GM21423 (cell line): ENCODE measurements around the gene FHL1.
"Not testable (repeated sequence)": the region's sequence is repeated elsewhere in the genome, so short reads cannot be mapped to it uniquely, and the experiment has no call there.

Experiments
- ATAC-seq: cut with Tn5 transposase; IDR thresholded peaks from one replicate; pipeline ENCODE4 v1.9.1; 2021; ENCODE audit warnings: mild to moderate bottlenecking, moderate library complexity; ENCODE audit not compliant: unreplicated experiment

FHL1 gene

GRCh38 chrX:136147315-136147901, at the start of gene FHL1:
Gene FHL1, plus strand, starts transcription at chrX:136147533.
- no peak for ATAC-seq

DNA sequence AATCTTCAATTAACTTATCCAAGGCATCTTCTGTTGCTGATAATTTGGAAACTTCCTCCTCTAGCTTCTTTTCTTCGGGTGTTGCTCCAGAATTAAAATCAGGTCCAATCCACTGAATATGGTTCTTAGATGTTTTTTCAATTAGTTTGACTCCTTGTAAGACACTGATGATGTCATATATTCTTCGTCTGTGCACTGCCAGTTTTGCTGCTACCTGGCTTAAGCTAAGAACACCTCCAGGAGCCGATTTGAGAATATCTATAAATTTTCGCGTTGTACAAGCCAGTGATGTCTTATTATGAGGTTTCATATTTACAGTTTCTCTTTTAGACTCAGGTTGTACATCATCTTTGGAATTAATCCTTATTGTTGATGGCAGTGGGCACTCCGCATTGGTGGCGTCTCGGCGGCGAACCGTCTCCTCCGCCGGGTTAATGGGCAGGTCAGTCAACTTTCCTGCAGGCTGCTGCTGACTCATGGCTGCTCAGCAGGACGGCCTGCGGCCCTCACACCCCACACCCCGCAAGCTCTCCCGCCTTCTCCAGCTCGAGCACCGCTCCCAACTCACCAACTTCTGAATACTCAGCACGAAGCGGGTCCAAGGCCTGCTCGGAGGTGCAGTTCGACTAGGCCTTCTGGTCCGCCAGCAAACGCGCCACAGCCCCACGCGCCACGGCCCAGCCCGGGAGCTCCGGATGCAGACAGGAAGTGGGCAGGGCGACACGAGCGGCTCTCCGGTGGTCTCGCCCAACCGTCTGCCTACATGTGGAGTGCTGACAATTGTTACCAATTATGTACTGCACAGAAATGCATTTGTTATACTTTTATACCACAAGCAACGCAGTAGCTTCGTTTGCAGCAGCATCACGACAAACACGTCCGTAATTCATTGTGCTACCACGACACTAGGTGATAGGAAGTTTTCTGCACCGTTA, 49.2 kb upstream of the FHL1 start:
- no peak for ATAC-seq

DNA sequence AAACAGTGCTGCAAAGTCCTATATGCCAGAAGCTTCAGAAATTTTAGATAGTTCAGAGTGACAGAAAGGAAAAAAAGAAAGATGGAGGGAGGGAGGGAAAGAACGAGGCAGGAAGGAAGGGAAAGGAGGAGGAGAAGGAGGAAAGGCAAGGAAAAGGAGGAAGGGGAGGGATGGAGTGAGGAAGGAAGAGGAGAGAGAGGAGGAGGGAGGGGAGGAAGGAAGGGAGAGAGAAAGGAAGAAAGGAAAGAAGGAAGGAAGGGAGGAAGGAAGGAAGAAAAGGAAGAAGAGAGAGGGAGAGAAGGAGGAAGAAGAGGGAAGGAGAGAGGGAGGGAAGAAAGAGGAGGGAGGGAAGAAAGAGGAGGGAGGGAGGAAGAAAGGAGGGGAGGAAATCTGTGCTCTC, 42.4 kb upstream of the FHL1 start:
- no peak for ATAC-seq

GRCh38 chrX:136106920-136107528, 40.3 kb upstream of the FHL1 start:
- ATAC-seq = no peak

GRCh38 chrX:136108905-136109304, 38.4 kb upstream of the FHL1 start:
- not testable (repeated sequence) for ATAC-seq

- no peak for ATAC-seq
Measured at GRCh38 chrX:136112286-136112685, 35.0 kb upstream of the FHL1 start.

- no peak for ATAC-seq
Measured at GRCh38 chrX:136112778-136113177, 34.6 kb upstream of the FHL1 start.

GRCh38 chrX:136115126-136115903, 32.0 kb upstream of the FHL1 start:
- no peak for ATAC-seq

DNA sequence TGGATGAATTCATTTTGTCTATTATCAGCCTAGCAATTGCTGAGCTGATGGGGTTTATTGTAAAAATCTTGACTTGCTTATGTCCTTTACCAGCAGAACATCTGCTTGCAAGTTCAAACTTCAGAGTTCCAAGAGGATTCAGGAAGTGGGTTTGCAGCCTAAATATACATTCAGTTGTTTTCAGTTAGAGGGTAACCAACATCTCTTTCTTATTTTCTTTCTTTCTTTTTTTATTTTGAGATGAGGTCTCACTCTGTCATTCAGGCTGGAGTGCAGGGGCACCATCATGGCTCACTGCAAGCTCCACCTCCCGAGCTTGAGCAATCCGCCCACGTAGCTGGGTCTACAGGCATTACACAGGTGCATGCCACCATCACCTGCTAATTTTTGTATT, 31.4 kb upstream of the FHL1 start:
- no peak for ATAC-seq

GRCh38 chrX:136121788-136122187, 25.5 kb upstream of the FHL1 start:
- no peak for ATAC-seq

- ATAC-seq = no peak
Measured at GRCh38 chrX:136122207-136122606, 25.1 kb upstream of the FHL1 start.

DNA sequence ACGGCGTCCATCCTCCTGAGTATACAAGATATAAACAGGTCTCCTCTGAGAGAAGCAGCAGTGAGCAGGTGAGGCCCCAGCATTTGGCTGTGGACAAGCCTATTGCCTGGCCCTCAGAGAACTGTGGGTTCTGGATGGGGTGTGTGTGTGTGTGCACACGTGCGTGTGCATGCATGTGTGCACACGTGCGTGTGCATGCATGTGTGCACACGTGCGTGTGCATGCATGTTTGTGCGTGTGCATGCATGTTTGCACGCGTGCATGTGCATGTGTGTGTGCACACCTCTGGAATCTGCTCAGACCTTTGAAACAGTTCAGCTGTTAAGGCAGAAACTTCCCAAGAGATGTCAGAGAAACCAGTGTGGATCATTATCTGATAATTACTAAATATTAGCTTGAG, 22.2 kb upstream of the FHL1 start:
- no peak for ATAC-seq

GRCh38 chrX:136126371-136126770, 21.0 kb upstream of the FHL1 start:
- ATAC-seq = no peak

- ATAC-seq = no peak
Measured at GRCh38 chrX:136126872-136127406, 20.4 kb upstream of the FHL1 start.

GRCh38 chrX:136128743-136129142, 18.6 kb upstream of the FHL1 start:
- no peak for ATAC-seq

DNA sequence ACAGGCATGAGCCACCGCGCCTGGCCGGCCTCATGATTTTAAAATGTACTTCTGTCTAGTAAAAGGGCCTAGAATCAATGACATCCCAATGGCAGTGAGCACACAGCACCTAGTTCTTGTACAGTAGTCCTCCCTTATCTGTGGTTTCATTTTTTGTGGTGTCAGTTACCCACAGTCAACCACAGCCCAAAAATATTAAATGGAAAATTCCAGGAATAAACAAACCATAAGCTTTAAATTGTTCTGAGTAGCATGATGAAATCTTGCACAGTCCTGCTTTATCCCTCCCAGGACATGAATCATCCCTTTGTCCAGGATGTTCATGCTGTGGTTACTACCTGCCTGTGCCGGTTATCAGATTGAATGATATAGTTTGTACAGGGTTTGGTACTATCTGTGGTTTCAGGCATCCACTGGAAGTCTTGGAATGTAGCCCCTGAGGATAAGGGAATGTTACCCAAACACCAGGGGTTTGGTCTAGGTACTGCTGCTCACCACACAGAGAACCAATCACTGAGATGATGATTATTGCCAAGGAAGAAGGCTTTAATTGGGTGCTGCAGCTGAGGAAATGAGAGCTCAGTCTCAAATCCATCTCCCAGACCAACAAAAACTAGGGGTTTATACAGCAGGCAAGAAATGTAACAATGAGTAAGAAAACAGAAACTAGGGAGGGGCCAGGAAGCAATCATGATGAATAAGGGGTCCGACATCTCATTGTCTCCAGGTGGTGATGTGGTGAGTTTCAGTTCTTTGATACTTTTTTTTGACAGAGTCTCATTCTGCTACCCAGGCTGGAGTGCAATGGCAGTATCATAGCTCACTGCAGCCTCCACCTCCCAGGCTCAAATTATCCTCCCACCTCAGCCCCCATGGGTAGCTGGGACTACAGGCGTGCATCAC, 16.2 kb upstream of the FHL1 start:
- ATAC-seq = no peak

GRCh38 chrX:136138939-136139338, 8.4 kb upstream of the FHL1 start:
- no peak for ATAC-seq

DNA sequence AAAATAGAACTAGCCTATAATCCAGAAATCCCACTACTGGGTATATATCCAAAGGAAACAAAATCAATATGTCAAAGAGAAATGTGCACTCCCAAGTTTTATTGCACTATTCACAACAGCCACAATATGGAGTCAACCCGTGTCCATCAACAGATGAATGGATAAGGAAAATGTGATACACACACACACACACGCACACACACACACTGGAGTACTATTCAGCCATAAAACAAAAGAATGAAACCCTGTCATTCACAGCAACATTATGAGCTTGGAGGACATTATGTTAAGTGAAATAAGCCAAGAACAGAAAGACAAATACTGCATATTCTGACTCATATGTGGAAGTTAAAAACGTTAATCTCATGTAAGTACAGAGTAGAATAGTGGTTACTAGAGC, 5.8 kb upstream of the FHL1 start:
- no peak for ATAC-seq

DNA sequence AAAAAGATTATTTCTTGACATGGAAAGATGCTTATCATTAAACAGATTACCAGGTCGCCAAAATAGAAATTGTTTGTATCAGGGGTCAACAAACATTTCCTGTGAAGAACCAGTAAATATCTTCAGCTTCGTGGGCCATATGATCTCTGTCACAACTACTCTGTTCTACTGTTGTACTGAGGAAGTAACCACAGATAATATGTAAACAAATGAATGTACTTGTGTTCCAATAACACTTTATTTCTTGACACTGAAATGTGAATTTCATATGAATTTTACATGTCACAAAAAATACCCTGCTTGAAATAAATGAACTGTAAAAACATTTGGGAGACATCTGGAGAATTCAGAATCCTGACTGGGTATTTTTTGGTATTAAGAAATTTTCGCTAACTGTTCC, 4.7 kb upstream of the FHL1 start:
- no peak for ATAC-seq

DNA sequence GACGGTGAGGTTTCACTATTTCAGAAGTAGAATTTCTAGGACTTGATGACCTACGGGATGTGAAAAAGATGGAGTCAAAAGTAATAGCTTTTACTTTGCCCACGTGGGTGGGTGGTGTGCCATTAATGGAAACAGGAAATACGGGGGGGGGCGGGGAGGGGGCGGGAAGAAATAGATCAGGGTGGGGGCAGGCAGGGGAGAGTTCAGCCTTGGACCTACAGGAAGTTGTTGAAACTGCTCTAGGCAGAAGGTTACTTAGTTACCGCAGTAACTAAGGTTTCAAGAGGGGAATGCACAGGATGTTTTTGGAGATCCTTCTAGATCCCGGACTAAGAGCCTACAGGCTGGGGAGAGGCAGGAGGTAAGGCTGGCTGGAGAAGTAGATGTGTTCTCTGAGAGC, 3.6 kb upstream of the FHL1 start:
- no peak for ATAC-seq
